HTR-8/SVneo (cell line): ENCODE data around the gene ZNF639.
"Not testable (repeated sequence)": the region's sequence is repeated elsewhere in the genome, so short reads cannot be mapped to it uniquely, and the experiment has no call there.

Experiments used
- DNase-seq: peaks from one replicate; pipeline ENCODE4 v3.0.0; 2011; ENCODE audit warnings: low spot score, mixed read lengths; ENCODE audit not compliant: insufficient read length
- FAIRE-seq: peaks from 2 replicates; lab custom pipeline; 2011; peaks lifted over from hg19 to GRCh38; lab: Jason Lieb, UNC

ZNF639 gene, protein sequence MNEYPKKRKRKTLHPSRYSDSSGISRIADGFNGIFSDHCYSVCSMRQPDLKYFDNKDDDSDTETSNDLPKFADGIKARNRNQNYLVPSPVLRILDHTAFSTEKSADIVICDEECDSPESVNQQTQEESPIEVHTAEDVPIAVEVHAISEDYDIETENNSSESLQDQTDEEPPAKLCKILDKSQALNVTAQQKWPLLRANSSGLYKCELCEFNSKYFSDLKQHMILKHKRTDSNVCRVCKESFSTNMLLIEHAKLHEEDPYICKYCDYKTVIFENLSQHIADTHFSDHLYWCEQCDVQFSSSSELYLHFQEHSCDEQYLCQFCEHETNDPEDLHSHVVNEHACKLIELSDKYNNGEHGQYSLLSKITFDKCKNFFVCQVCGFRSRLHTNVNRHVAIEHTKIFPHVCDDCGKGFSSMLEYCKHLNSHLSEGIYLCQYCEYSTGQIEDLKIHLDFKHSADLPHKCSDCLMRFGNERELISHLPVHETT

GRCh38 chr3:179322286-179323196 lies at the start of gene ZNF639:
Gene ZNF639, plus strand, starts transcription at chr3:179323031. Its CDS starts 5,263 bp downstream, at chr3:179328294.
- DNase-seq (peak; percentile 90), FAIRE-seq (peak; percentile 76)

DNA sequence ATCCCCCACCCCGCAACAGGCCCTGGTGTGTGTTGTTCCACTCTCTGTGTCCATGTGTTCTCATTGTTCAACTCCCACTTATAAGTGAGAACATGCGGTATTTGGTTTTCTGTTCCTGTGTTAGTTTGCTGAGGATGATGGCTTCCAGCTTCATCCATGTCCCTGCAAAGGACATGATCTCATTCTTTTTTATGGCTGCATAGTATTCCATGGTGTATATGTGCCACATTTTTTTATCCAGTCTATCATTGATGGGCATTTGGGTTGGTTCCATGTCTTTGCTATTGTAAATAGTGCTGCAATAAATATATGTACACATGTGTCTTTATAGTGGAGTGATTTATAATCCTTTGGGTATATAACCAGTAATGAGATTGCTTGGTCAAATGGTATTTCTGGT lies 48.4 kb upstream of the ZNF639 start:
- DNase-seq, FAIRE-seq: not testable (repeated sequence)

DNA sequence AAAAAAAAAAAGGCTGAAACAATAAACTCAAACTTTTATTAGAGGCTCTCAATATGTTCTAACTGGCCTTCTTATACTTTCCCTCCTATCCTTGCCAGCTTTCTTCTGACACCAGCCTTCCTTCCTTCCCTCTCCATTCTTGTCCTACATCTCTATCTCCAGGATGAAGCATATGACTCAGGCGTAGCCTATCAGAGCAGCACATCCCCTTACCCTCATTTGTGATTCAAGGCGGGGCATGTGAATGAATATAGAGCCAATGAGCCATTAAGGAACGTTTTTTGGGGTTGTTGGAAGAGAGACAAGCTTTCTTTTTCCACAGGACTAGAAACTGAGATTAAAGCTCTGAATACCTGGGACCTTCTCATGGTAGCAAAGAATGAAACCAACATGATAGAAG lies 46.8 kb upstream of the ZNF639 start:
- DNase-seq (no peak), FAIRE-seq (no peak)

DNA sequence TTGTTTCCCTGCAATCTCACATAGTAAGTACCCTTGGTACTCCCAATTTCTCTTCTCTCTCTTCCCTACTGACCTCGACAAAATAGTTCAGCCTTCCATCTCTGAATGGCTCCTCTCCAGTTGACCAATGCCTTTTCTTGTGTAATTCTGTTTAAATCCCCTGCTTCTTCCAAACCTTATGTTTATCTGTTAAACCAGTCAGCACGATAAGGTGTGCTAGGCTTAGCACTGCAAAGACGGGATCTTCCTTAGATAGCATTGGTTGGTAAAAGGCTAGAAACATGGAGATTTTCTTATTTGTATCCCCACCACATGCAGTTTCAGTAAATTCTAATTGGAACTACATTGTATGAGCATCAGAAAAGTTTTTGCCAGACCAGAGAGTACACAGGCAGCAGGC lies 46.1 kb upstream of the ZNF639 start:
- FAIRE-seq (no peak), DNase-seq (no peak)

DNA sequence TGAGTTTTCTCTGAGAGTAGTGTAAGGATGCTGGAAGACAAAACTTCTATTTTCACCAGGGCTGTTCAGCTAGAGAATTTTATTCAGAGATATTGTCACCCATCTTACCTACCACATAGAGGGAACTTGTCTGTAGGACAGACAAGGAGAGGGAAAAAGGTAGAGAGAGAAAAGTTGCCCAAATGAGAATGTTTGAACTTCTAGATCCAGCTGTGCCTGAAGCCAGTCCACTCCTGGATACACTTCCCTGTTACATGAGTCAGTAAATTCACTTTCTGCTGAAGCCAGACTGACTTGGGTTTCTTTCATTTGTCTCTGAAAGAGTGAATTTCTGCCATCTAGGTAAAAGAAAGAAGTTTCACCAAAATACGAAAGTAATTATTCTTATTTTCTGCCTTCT lies 44.7 kb upstream of the ZNF639 start:
- DNase-seq (no peak), FAIRE-seq (no peak)

DNA sequence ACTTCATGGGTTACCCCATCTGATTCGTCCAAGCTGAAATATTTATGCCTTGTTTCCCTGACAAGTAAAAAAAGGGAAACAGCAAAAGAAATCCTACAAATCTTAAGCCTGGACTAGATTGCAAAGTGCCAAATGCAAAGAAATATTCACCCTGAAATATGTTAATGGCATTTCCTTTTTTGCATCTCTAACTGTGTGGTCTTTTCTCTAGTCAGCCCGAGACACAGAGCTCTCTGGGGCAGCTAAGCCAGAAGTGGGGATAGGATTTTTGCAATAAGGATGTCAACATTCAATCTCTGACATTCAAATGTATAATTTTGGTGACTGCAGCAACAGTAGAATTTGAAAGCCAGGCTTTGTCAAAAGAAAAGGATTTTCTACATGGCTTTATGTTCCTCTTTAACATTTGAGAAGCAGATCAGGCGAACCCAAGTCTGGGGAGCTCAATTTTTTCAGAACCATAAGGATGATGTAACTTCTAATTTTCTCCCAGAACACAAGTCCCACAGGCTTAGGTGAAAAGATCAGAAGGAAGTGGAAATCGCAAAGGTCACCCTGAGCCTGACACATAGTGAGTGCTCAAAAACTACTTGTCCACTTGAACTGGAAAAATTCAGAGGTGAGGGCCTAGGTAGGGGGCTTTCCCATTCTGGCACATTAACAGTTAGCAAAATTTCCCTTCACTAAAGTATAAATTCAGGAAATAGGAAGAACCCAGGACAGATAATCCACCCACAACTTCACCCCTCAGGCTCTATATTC lies 43.7 kb upstream of the ZNF639 start:
- no peak for DNase-seq
- FAIRE-seq: no peak

DNA sequence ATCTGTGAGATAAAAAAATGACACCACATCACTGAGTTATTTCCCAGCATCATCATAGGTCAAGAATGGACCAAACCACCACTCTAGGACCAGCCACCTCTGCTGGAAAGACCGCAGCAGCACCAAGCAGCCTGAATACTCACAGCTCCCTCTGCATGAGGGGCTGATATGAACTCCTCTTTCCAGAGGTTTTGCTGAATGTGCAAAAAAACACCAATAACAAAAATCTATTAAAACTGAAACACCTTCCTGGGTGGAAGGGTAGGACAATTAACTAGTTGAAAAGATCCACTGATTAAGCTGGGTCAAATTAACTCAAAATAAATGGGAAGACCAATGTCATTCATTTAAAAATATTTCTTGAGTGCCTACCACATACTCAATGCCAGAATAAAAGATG lies 43.0 kb upstream of the ZNF639 start:
- FAIRE-seq: no peak
- no peak for DNase-seq

- DNase-seq: no peak
These were observed 41.0 kb upstream of the ZNF639 start for GRCh38 chr3:179281825-179282224.

DNA sequence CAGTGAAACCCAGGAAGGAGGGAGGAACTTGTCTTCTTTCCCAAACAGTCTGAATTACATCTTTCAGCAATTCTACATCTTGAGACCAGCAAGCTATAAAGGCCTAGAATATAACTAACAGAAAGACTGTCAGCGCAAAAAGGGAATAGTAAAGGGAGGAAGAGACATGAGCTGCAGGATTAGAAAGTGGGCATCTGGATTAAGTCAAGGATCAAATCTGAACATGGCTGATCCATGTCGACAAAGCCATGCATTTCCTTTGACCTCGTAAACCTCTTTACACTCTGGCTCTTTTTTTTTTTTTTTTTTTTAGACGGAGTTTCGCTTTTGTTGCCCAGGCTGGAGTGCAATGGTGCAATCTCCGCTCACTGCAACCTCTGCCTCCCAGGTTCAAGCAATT lies 36.5 kb upstream of the ZNF639 start:
- FAIRE-seq (no peak), DNase-seq (no peak)

More at GRCh38 chr3:179281825-179282224, 41.0 kb upstream of the ZNF639 start:
- no peak for FAIRE-seq

DNA sequence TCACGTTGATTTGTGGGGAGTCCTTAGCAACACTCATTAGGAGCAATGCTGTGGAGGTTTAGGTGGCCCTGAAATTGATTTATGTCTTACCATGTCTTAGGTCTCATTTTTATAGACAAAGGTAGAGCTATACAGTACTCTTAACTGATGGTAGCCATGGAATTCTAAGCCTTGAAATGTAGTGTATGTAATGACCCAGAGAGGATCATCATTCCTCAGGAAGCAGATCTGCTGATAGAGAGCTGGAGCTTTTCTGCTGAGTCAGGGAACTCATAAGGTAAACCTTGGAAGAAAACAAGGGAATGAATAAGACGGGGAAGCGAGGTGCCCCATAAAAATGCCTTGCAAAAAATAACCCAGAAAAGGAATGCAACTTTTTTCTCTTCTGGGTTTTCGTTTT lies 34.0 kb upstream of the ZNF639 start:
- FAIRE-seq (no peak), DNase-seq (no peak)

DNA sequence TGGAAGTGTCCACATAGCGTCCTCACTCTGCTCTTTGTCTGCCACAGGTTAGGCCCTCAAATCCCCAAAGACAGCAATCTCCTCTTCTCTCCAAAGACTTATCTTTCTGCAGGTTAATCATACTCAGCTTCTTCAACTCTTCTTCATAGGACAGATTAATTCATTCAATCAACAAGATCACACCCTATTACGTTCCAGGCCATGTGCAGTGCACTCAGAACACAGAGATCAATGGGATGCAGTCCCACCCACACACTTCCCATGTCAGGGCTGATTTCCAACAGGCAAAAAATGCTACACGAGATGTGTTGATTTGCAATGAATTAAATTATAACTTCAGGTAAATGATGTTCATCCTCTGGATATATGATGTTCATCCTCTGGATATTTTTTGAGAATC lies 33.5 kb upstream of the ZNF639 start:
- DNase-seq: no peak
- FAIRE-seq: no peak

GRCh38 chr3:179292450-179292849 lies 30.4 kb upstream of the ZNF639 start:
- no peak for FAIRE-seq
- DNase-seq: no peak

- no peak for FAIRE-seq
- no peak for DNase-seq
These were observed 24.7 kb upstream of the ZNF639 start for GRCh38 chr3:179297971-179298725.

DNA sequence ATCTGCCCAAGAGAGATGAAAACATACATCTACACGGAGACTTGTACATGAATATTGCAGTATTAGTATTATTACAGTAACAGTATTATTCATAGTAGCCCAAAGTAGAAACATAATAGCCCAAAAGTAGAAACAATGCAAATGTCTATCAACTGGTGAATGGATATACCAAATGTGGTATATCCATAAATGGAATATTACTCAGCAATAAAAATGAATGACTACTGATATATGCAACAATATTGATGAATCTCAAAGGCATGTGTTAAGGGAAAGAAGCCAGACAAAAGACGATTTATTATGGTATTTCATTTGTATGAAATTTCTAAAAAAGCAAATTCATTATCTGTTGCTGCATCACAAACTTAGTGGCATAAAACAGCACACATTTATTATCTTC lies 23.5 kb upstream of the ZNF639 start:
- FAIRE-seq: no peak

DNA sequence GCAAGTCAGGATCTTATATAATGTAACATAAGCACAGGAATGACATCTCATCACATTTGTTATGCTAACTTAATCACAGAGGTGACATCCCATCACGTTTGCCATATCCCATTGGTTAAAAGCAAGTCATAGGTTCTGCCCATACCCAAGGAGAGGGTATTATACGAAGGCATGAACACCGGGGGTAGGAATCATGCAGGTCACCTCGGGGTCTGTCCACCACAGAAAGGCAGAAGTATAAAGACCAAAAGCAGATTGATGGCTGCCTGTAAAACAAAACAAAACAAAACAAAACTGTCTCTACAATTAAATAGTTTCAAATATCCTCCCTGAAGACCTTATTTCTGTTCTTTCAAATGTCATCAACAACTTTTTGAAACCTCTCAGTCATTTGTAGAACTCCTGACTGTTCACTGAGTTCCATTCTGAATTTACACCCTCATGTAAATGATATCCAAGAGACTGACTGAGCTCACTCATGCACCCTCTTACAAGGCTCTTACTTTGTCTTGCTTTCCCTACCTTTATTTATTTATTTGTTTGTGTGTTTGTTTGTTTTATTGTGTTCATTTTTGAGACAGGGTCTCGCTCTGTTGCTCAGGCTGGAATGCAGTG lies 22.7 kb upstream of the ZNF639 start:
- DNase-seq: no peak
- FAIRE-seq: no peak

More for the DNA sequence above, 23.5 kb upstream of the ZNF639 start:
- DNase-seq: no peak

DNA sequence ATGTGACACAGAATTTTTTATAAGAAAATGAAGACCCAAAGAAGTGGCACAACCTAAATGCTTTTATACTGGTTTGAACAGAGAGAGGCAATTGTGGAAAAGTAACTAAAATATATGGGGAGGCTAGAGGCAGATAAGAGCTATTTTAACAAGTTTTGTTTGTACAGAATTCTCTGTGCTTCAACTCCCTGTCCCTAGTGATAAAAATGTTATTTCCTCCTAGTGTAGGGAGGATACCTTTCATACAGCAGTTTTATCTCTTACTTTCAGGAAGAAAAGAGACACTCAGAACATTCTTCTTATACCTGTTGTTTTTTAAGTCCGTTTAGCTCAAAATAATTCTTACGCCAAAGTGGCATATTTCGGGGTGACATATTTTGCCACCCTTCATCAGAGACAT lies 21.2 kb upstream of the ZNF639 start:
- no peak for FAIRE-seq
- no peak for DNase-seq

- no peak for DNase-seq
- no peak for FAIRE-seq
These were observed 20.7 kb upstream of the ZNF639 start for GRCh38 chr3:179302111-179302510.

DNA sequence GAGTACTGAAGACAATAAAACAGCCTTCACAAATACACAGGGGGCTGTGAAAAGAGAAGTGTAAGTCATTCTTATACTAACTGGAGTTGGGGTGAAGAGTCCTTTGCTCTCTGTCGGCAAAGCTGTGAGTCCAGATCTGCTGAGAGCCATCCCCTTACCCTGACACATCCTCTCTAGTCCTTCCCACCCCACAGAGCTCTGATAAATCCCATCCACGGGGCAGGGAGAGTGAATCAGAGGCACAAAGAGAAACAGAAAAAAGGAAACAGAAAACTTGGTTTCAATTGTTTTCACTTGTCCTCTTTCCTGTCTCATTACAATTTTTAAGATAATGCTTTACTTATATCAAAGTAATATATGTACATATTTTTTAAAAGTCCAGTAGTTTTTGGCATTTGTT lies 18.2 kb upstream of the ZNF639 start:
- no peak for DNase-seq
- FAIRE-seq: no peak

DNA sequence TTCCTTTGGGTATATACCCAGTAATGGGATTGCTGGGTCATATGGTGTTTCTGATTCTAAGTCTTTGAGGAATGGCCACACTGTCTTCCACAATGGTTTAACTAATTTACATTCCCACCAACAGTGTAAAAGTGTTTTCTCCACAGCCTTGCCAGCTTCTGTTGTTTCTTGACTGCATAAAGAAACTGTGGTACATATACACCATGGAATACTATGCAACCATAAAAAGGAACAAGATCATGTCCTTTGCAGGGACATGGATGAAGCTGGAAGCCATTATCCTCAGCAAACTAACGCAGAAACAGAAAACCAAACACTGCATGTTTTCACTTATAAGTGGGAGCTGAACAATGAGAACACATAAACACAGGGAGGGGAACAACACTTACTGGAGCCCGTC lies 15.5 kb upstream of the ZNF639 start:
- DNase-seq, FAIRE-seq: not testable (repeated sequence)
